Measurements from ENCODE around the gene PPP1R9A.
"Not testable (repeated sequence)": the region's sequence is repeated elsewhere in the genome, so short reads cannot be mapped to it uniquely, and the experiment has no call there.

PPP1R9A gene

DNA sequence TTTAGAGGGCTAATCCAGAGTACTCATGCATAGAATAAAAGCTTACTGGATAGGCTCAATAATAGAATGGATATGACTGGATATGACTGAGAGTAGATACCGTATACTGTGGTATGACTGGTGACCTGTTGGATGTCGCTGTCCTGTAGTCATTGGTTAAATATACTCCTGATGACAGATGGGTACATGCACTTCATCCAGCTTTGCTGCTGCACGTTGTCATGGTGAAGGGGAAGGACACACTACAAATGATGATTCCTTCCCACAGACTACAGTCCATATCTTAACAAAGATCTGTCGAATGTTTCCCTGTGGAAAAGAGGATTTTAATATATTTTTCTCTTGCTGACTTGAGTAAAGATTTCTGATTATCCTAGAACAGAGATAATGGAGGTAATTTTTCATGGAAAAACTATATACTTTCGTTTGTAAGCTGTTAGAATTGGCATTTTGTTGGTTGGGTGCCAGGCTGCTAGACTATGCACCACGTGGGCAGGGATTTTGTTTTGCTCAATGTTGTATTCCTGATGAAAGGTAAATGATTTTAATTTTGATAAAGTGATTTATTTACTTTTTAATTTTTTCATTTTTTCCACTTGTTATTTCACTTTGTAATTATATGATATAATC, 97.3 kb downstream of the PPP1R9A start:
- Histone ChIP-seq H3K27me3 (ENCODE audit: control insufficient read depth in 1 of 2, insufficient read depth in 2 of 2, low read length in 2 of 2) (no peaks in the 10 kb centered on the region), H3K4me1 (ENCODE audit: control insufficient read depth, insufficient read depth, low read length) (peaks cover 2% of the 10 kb centered on the region), H3K9ac (ENCODE audit: low read length in 2 of 2) (no peak overlapping the region), H3K27ac (ENCODE audit: low read length) (no peak overlapping the region), H3K4me3 (ENCODE audit: low read length in 2 of 2) (peak overlapping the region in 1 of 2 donors; percentile 9), H3K36me3 (ENCODE audit: control insufficient read depth in 2 of 2, insufficient read depth in 2 of 2, low read length in 2 of 2) (no peaks in the 10 kb centered on the region), H3K9me3 (ENCODE audit: control insufficient read depth in 2 of 2, low read length in 2 of 2) (no peaks in the 10 kb centered on the region)

DNA sequence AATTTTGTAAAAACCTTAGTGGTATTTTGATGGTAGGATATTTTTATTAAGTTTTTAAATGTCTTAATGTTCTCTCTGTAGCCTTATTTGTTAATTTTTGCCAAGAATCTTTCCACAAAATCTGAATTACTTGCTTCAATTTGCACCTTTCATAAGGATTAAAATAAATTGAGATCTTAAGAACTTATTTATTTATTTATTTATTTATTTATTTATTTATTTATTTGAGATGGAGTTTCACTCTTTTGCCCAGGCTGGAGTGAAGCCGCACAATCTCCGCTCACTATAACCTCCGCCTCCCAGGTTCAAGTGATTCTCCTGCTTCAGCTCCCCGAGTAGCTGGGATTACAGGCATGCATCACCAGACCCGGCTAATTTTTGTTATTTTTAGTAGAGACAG, 98.6 kb downstream of the PPP1R9A start:
- Histone ChIP-seq H3K9ac (ENCODE audit: low read length in 2 of 2) (no peak overlapping the region), H3K4me1 (ENCODE audit: control insufficient read depth, insufficient read depth, low read length) (peaks cover 2% of the 10 kb centered on the region), H3K9me3 (ENCODE audit: control insufficient read depth in 2 of 2, low read length in 2 of 2) (no peaks in the 10 kb centered on the region), H3K36me3 (ENCODE audit: control insufficient read depth in 2 of 2, insufficient read depth in 2 of 2, low read length in 2 of 2) (no peaks in the 10 kb centered on the region), H3K27me3 (ENCODE audit: control insufficient read depth in 1 of 2, insufficient read depth in 2 of 2, low read length in 2 of 2) (no peaks in the 10 kb centered on the region), H3K27ac (ENCODE audit: low read length) (no peak overlapping the region), H3K4me3 (ENCODE audit: low read length in 2 of 2) (no peak overlapping the region)

- not testable (repeated sequence) for H3K9ac ChIP-seq (ENCODE audit: low read length in 2 of 2); H3K4me1 ChIP-seq (ENCODE audit: control insufficient read depth, insufficient read depth, low read length); H3K27me3 ChIP-seq (ENCODE audit: control insufficient read depth in 1 of 2, insufficient read depth in 2 of 2, low read length in 2 of 2); H3K9me3 ChIP-seq (ENCODE audit: control insufficient read depth in 2 of 2, low read length in 2 of 2); H3K36me3 ChIP-seq (ENCODE audit: control insufficient read depth in 2 of 2, insufficient read depth in 2 of 2, low read length in 2 of 2); H3K4me3 ChIP-seq (ENCODE audit: low read length in 2 of 2); H3K27ac ChIP-seq (ENCODE audit: low read length)
Observed at GRCh38 chr7:95008773-95009172, 101.4 kb downstream of the PPP1R9A start.

DNA sequence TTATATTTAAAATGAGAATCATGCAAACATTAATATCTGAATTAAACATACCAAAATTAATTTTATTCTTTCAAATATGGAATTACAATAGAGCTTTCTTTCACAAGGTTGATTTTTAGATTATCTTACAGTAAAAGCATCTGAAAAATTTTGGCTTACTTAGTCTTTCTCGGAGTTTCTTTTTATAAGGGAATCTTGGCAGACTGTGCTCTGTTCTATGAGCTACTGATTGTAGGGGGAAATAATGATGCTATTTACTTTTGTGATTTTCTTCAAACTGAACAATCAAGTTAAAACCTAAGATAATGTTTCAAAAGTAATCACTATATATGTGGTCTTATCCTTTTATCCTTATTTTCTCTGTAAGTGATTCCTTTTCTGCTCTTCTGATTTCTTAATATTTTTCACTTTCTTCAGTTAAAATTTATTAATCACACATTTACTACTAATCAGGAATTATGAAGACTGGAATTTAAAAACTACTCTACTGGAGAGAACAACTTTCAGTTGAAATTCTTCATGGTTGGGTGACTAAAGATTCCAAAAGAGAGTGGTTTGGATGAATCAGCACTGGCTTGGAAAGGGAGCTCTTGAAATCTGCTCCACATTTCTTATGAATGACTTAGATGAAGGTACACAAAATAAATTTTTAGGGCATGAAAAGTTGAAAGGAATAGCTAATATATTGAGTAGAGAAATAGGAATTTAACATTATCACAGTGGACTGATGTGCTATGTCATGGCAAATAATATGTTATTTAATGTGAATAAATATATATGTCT, 103.9 kb downstream of the PPP1R9A start:
- Histone ChIP-seq H3K4me3 (ENCODE audit: low read length in 2 of 2) (no peak overlapping the region), H3K9me3 (ENCODE audit: control insufficient read depth in 2 of 2, low read length in 2 of 2) (no peaks in the 10 kb centered on the region), H3K27ac (ENCODE audit: low read length) (no peak overlapping the region), H3K36me3 (ENCODE audit: control insufficient read depth in 2 of 2, insufficient read depth in 2 of 2, low read length in 2 of 2) (no peaks in the 10 kb centered on the region), H3K9ac (ENCODE audit: low read length in 2 of 2) (no peak overlapping the region), H3K27me3 (ENCODE audit: control insufficient read depth in 1 of 2, insufficient read depth in 2 of 2, low read length in 2 of 2) (no peaks in the 10 kb centered on the region), H3K4me1 (ENCODE audit: control insufficient read depth, insufficient read depth, low read length) (no peaks in the 10 kb centered on the region)

GRCh38 chr7:95011995-95012394, 104.6 kb downstream of the PPP1R9A start:
- H3K27me3 ChIP-seq (ENCODE audit: control insufficient read depth in 1 of 2, insufficient read depth in 2 of 2, low read length in 2 of 2) = no peaks in the 10 kb centered on the region
- no peaks in the 10 kb centered on the region for H3K4me1 ChIP-seq (ENCODE audit: control insufficient read depth, insufficient read depth, low read length)
- H3K4me3 ChIP-seq (ENCODE audit: low read length in 2 of 2) = no peak overlapping the region
- no peaks in the 10 kb centered on the region for H3K36me3 ChIP-seq (ENCODE audit: control insufficient read depth in 2 of 2, insufficient read depth in 2 of 2, low read length in 2 of 2)
- no peaks in the 10 kb centered on the region for H3K9me3 ChIP-seq (ENCODE audit: control insufficient read depth in 2 of 2, low read length in 2 of 2)
- no peak overlapping the region for H3K27ac ChIP-seq (ENCODE audit: low read length)
- no peak overlapping the region for H3K9ac ChIP-seq (ENCODE audit: low read length in 2 of 2)

DNA sequence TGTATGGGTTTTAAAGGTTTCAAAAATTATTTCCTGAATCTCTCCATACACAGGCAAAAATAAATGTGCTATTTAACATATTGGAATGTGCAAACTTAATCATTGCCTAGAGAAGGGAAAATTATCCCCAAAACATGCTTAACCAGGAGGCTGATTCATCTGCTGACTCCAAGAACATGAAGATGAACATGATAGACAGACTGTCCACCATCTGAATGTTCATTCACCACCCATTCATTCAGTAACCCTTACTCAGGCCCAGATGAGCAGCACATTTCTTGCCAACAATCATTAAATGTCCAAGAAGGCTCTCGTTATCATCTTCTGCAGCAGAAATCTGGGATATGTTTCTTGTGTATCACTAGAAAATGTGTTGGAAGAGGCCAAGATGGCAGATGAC, 110.6 kb downstream of the PPP1R9A start:
- no peaks in the 10 kb centered on the region for H3K36me3 ChIP-seq (ENCODE audit: control insufficient read depth in 2 of 2, insufficient read depth in 2 of 2, low read length in 2 of 2)
- H3K27me3 ChIP-seq (ENCODE audit: control insufficient read depth in 1 of 2, insufficient read depth in 2 of 2, low read length in 2 of 2) = no peaks in the 10 kb centered on the region
- no peaks in the 10 kb centered on the region for H3K4me1 ChIP-seq (ENCODE audit: control insufficient read depth, insufficient read depth, low read length)
- no peak overlapping the region for H3K9ac ChIP-seq (ENCODE audit: low read length in 2 of 2)
- no peak overlapping the region for H3K27ac ChIP-seq (ENCODE audit: low read length)
- no peaks in the 10 kb centered on the region for H3K9me3 ChIP-seq (ENCODE audit: control insufficient read depth in 2 of 2, low read length in 2 of 2)
- H3K4me3 ChIP-seq (ENCODE audit: low read length in 2 of 2) = no peak overlapping the region

DNA sequence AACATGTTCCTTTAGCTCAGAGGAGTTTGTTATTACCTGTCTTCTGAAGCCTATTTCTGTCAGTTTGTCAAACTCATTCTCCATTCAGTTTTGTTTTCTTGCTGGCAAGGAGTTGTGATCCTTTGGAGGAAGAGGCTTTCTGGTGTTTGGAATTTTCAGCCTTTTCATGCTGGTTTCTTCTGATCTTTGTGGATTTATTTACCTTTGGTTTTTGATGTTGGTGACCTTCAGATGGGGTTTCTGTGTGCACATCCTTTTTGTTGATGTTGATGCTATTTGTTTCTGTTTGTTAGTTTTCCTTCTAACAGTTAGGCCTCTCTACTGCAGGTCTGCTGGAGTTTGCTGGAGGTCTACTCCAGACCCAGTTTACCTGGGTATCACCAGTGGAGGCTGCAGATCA, 118.6 kb downstream of the PPP1R9A start:
- Histone ChIP-seq H3K9me3 (ENCODE audit: control insufficient read depth in 2 of 2, low read length in 2 of 2) (no peaks in the 10 kb centered on the region), H3K27me3 (ENCODE audit: control insufficient read depth in 1 of 2, insufficient read depth in 2 of 2, low read length in 2 of 2) (no peaks in the 10 kb centered on the region), H3K9ac (ENCODE audit: low read length in 2 of 2) (no peak overlapping the region), H3K4me1 (ENCODE audit: control insufficient read depth, insufficient read depth, low read length) (no peaks in the 10 kb centered on the region), H3K4me3 (ENCODE audit: low read length in 2 of 2) (no peak overlapping the region), H3K27ac (ENCODE audit: low read length) (no peak overlapping the region), H3K36me3 (ENCODE audit: control insufficient read depth in 2 of 2, insufficient read depth in 2 of 2, low read length in 2 of 2) (no peaks in the 10 kb centered on the region)

DNA sequence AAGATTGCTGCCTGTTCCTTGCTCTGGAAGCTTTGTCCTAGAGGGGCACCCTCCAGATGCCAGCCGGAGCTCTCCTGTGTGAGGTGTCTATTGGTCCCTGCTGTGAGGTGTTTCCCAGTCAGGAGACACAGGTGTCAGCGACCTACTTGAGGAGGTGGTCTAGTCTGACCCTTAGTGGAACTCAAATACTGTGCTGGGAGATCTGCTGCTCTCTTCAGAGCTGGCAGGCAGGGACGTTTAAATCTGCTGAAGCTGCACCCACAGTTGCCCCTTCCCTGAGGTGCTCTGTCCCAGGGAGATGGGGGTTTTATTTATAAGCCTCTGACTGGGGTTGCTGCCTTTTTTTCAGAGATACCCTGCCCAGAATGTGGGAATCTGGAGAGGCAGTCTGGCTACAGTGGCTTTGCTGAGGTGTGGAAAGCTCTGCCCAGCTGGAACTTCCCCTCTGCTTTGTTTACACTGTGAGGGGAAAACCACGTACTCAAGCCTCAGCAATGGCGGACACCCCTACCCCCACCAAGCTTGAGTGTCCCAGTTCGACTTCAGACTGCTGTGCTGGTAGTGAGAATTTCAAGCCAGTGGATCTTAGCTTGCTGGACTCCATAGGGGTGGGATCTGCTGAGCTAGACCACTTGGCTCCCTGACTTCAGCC, 119.2 kb downstream of the PPP1R9A start:
- Histone ChIP-seq H3K27ac (ENCODE audit: low read length) (no peak overlapping the region), H3K27me3 (ENCODE audit: control insufficient read depth in 1 of 2, insufficient read depth in 2 of 2, low read length in 2 of 2) (no peaks in the 10 kb centered on the region), H3K9ac (ENCODE audit: low read length in 2 of 2) (no peak overlapping the region), H3K4me3 (ENCODE audit: low read length in 2 of 2) (no peak overlapping the region), H3K4me1 (ENCODE audit: control insufficient read depth, insufficient read depth, low read length) (no peaks in the 10 kb centered on the region), H3K36me3 (ENCODE audit: control insufficient read depth in 2 of 2, insufficient read depth in 2 of 2, low read length in 2 of 2) (no peaks in the 10 kb centered on the region), H3K9me3 (ENCODE audit: control insufficient read depth in 2 of 2, low read length in 2 of 2) (no peaks in the 10 kb centered on the region)

- Histone ChIP-seq H3K9me3 (ENCODE audit: control insufficient read depth in 2 of 2, low read length in 2 of 2) (no peaks in the 10 kb centered on the region), H3K4me1 (ENCODE audit: control insufficient read depth, insufficient read depth, low read length) (no peaks in the 10 kb centered on the region), H3K27ac (ENCODE audit: low read length) (no peak overlapping the region), H3K27me3 (ENCODE audit: control insufficient read depth in 1 of 2, insufficient read depth in 2 of 2, low read length in 2 of 2) (no peaks in the 10 kb centered on the region), H3K36me3 (ENCODE audit: control insufficient read depth in 2 of 2, insufficient read depth in 2 of 2, low read length in 2 of 2) (no peaks in the 10 kb centered on the region), H3K9ac (ENCODE audit: low read length in 2 of 2) (no peak overlapping the region), H3K4me3 (ENCODE audit: low read length in 2 of 2) (no peak overlapping the region)
Observed at GRCh38 chr7:95027234-95027872, 120.0 kb downstream of the PPP1R9A start.

- Histone ChIP-seq H3K27me3 (ENCODE audit: control insufficient read depth in 1 of 2, insufficient read depth in 2 of 2, low read length in 2 of 2) (no peaks in the 10 kb centered on the region), H3K4me3 (ENCODE audit: low read length in 2 of 2) (no peak overlapping the region), H3K9me3 (ENCODE audit: control insufficient read depth in 2 of 2, low read length in 2 of 2) (no peaks in the 10 kb centered on the region), H3K27ac (ENCODE audit: low read length) (no peak overlapping the region), H3K4me1 (ENCODE audit: control insufficient read depth, insufficient read depth, low read length) (no peaks in the 10 kb centered on the region), H3K36me3 (ENCODE audit: control insufficient read depth in 2 of 2, insufficient read depth in 2 of 2, low read length in 2 of 2) (no peaks in the 10 kb centered on the region), H3K9ac (ENCODE audit: low read length in 2 of 2) (no peak overlapping the region)
Observed at GRCh38 chr7:95028683-95029082, 121.3 kb downstream of the PPP1R9A start.
